ENCODE measurements around the gene TLN1.

DNA sequence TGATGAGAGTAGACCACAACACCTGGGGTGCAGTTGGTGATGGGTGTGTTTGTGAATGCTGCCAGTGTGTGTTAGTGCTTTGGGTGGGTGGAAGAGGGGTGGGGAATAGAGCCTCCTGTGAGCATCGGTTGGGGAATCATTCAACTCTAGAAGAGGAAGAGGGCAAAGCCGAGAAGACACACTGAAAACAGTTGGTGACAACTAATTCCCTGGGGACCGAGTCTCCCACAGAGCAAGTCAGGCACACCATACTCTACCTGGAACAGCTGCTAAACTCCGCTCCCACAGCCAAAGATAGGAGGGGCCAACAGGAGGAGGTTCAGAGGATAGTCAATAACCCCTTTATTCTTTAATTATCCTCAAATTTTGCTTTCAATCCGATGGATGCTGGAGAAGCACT, 65.4 kb downstream of the TLN1 start:
- TF ChIP-seq, protein P1, sequence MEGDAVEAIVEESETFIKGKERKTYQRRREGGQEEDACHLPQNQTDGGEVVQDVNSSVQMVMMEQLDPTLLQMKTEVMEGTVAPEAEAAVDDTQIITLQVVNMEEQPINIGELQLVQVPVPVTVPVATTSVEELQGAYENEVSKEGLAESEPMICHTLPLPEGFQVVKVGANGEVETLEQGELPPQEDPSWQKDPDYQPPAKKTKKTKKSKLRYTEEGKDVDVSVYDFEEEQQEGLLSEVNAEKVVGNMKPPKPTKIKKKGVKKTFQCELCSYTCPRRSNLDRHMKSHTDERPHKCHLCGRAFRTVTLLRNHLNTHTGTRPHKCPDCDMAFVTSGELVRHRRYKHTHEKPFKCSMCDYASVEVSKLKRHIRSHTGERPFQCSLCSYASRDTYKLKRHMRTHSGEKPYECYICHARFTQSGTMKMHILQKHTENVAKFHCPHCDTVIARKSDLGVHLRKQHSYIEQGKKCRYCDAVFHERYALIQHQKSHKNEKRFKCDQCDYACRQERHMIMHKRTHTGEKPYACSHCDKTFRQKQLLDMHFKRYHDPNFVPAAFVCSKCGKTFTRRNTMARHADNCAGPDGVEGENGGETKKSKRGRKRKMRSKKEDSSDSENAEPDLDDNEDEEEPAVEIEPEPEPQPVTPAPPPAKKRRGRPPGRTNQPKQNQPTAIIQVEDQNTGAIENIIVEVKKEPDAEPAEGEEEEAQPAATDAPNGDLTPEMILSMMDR (conservative IDR thresholded peaks at IDR 0.05; ENCODE audit: low read depth, low read length): no peak
- TF ChIP-seq RFX5 (IDR thresholded peaks at IDR 0.05; ENCODE audit: low read depth, low read length) (no peak), MXI1 (IDR thresholded peaks at IDR 0.05; ENCODE audit: borderline replicate concordance, low read depth, low read length) (no peak), RCOR1 (IDR thresholded peaks at IDR 0.05; ENCODE audit: insufficient replicate concordance, low read length) (no peak), MAZ (IDR thresholded peaks at IDR 0.05; ENCODE audit: borderline replicate concordance, low read depth, low read length) (no peak), POLR2A (IDR thresholded peaks at IDR 0.05; ENCODE audit: low read depth, low read length) (no peak), RAD21 (IDR thresholded peaks at IDR 0.05; ENCODE audit: low read length) (no peak), BHLHE40 (IDR thresholded peaks at IDR 0.05; ENCODE audit: low read depth, low read length) (no peak)
